ENCODE measurements around the gene TFAP2A.

TFAP2A gene

DNA sequence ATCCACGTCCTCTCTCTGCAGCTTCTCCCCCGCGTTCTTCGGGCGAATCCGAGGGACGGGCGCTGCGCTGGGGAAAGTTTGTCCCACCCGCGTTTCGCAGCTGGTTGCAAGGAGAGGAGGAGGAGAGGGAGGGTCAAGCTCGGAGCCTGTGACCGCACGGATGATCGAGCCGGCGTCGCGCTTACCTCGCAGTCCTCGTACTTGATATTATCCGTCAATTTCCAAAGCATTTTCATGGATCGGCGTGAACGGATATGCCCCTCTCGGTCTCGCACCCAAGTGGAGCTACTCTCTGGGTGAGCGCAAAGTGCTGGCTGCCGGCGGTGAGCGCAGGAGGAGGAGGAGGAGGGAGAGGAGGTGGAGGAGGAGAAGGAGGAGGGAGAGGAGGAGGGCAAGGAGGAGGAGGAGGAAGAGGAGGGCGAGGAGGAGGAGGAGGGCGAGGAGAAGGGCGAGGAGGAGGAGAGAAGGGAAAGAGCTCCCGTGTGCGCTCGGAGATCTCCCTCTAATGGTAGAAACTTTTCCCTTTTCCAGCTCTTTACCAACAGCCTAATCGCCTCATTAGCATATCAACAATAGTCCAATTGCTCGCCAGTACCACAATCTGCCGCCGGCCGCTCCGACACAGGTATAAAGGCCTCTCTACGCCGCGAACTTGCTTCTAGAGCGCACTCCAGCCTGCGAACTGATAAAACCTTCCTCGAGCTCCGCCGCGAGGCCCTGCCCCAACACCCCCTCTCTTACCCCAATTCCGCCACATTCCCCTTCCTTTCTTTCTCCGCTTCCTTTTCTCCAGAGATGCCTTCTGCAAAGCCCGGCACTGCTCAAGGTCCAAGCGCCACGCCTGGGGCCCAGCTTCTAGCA lies at the start of gene TFAP2A:
Gene TFAP2A, minus strand, starts transcription at position 319 of the 861 bp plus-strand sequence. Its CDS starts 83 bp downstream, at position 236.
- DNase-seq, result no peak

GRCh38 chr6:10463491-10464481 lies 48.9 kb upstream of the TFAP2A start:
- no peak for DNase-seq

DNA sequence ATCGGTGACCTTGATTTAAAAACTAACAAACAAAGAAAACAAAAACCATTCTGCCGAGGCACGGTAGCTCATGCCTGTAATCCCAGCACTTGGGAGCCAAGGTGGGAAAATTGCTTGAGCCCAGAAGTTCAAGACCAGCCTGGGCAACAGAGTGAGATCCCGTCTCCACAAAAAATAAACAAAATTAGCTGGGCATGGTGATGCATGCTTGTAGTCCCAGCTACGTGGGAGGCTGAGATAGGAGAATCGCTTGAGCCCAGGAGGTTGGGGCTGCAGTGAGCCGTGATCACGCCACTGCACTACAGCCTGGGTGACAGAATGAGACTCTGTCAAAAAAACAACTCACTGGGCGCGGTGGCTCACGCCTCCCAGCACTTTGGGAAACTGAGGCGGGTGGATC lies 48.2 kb upstream of the TFAP2A start:
- DNase-seq, result no peak

DNA sequence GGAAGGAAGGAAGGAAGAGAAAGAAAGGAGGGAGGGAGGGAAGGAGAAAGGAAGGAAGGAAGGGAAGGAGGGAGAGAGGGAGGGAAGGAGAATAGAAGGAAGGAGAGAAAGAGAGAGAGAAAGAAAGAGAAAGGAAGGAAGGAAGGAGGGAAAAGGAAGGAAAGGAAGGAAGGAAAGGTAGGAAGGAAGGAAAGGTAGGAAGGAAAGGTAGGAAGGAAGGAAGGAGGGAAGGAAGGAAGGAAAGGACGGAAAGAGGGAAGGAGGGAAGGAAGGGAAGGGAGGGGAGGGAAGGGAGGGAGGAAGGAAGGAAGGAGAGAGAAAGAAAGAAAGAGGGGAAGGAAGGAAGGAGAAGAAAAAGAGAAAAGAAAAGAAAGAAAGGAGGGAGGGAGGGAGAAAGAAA lies 47.0 kb upstream of the TFAP2A start:
- DNase-seq, result no peak

GRCh38 chr6:10460096-10460495 lies 45.2 kb upstream of the TFAP2A start:
- DNase-seq, result no peak

DNA sequence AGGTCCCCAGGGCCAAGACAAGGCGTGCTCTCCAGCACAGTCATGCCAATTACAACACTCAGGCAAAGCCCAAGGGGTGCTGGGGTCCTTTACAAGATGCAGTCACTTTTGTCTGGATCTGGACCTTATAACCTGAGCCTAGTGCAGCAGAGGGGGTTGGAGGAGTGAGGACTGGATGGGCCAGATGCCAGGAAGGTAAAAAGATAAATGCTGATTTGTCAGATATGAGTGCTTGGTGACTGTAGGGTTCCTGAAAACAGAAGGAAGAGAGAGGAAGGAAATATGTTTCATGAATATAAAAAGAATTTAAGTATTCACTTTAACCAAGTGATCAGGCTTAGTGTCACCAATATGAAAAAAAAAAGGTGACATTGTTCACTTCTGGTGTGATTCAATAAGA lies 43.4 kb upstream of the TFAP2A start:
- no peak for DNase-seq

GRCh38 chr6:10453596-10453995 lies 38.7 kb upstream of the TFAP2A start:
- DNase-seq, result no peak

GRCh38 chr6:10451828-10452509 lies 37.1 kb upstream of the TFAP2A start:
- no peak for DNase-seq

GRCh38 chr6:10451394-10451793 lies 36.5 kb upstream of the TFAP2A start:
- no peak for DNase-seq

- no peak for DNase-seq
Observed at GRCh38 chr6:10449751-10450150, 34.9 kb upstream of the TFAP2A start.

GRCh38 chr6:10448096-10448495 lies 33.2 kb upstream of the TFAP2A start:
- no peak for DNase-seq

- no peak for DNase-seq
Observed at GRCh38 chr6:10446548-10446947, 31.7 kb upstream of the TFAP2A start.

GRCh38 chr6:10441655-10442009 lies 26.8 kb upstream of the TFAP2A start:
- no peak for DNase-seq

GRCh38 chr6:10441004-10441654 lies 26.3 kb upstream of the TFAP2A start:
- DNase-seq, result no peak

DNA sequence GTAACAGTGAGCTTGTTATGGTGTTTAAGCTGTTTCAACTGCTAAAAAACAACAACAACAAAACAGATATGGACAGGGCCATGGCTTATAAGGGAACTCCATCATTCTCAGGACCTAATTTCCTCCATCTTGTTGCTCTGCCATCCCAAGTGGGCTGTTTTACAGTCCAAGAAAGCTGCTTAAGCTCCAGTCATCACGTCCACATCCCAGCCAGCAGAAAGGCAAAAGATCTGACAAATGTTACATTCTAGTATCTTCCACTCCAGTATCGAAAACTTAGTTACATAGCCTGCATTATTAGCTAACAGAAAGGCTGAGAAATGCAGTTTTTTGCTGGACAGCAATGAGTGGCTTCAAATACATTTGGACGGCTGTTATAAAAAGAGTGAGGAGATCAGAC lies 23.0 kb upstream of the TFAP2A start:
- DNase-seq, result no peak

GRCh38 chr6:10434235-10434634 lies 19.4 kb upstream of the TFAP2A start:
- no peak for DNase-seq

DNA sequence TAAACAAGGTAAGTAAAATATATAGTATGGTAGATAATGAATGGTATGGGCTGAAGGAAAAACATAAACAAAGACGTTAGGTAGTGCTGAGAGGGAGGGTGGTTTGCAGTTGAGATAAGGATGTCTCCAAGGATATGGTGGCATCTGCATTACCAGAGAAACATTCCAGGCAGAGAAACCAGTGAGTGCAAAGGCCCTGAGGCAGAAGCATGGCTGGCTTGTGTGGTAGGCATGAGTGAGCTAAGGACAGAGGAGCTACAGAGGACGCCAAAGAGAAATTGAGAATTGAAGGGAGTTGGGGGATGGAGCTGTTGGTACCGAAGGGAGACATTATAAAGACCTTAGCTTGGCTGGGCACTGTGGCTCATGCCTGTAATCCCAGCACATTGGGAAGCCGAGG lies 18.4 kb upstream of the TFAP2A start:
- DNase-seq, result no peak

DNA sequence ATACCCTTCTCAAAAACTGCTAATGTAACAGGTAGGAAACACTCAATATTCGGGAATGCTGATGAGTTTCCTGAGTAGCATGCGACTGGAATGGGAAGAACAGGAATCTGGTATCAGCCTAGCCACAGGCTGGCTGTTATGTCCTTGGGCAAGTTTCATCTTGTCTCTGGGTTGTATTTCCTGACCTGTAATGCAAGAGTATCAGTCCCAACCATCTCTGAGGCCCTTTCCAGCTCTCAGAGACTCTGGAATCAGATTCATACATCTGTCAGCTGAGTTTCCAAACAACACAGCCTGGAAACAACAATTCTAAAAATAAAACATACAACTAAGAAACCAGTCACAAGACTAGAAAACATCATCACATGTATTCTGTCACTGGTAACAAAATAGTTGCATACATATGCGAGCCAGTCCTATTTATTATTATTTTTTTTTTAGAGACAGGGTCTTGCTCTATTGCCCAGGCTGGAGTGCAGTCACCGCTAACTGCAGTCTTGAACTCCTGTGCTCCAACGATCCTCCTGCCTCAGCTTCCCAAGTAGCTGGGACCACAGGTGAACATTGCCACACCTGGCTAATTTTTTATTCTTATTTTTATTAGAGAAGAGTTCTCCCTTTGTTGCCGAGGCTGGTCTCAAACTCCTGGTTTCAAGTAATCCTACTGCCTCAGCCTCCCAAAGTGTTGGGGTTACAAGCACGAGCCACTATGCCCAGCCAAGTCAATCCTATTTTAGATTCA lies 16.7 kb upstream of the TFAP2A start:
- no peak for DNase-seq

GRCh38 chr6:10429638-10430427 lies 15.0 kb upstream of the TFAP2A start:
- no peak for DNase-seq

DNA sequence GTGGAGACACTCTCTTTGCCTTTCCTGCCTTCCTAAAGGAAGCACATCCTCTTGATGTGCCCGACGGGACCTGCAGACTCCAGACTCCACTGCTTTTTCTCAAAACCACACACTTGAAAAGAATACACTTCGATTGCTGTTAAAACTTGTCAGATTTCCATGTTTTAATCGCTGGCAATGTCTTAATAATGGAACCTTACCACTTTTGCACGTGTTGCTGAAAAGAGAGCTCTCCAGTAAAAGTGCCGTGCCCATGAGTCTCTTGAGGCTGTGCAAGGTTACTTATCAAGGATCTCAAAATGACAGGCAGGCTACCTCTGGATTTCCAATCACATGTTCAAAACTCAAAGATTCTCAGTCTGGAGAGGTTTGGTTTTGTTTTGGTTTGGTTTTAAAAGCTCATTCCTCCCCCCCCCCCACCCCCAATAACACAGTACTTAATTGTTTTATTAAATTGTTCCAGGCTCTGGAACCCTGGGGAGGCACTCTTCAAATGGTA lies 12.0 kb upstream of the TFAP2A start:
- DNase-seq, result no peak

All from left hindlimb (tissue), 1 donor.